Fibroblast of lung (primary cell): ENCODE data around the gene RAC3.

ENCODE experiments used
- CTCF ChIP-seq, 2 donors: IDR thresholded peaks in 1 of 2; conservative IDR thresholded peaks in 1 of 2; 1 replicate in 1 of 2; 2 replicates in 1 of 2; pipeline ENCODE4 v1.5.1; 2011 to 2012; ENCODE audit warnings: low read length in 2 of 2, control low read depth in 1 of 2, inconsistent platforms in 1 of 2, low read depth in 1 of 2, mild to moderate bottlenecking in 1 of 2
- EZH2 ChIP-seq: IDR thresholded peaks from 2 replicates; pipeline ENCODE4 v1.5.1; 2012; ENCODE audit warnings: low read length, control low read depth, mild to moderate bottlenecking; ENCODE audit errors: missing control alignments

- TF ChIP-seq CTCF (conservative IDR thresholded peaks at IDR 0.05 in 1 of 2, IDR thresholded peaks at IDR 0.05 in 1 of 2; ENCODE audit: low read depth in 1 of 2, low read length in 2 of 2) (no peak), EZH2 (no peak)
These were observed at the start of gene RAC3 for GRCh38 chr17:82031303-82031884.
